ENCODE data around the gene ARCN1. TPM values are rescaled to one million over a fixed set of nuclear protein-coding genes. Genes with fewer than 3 reads are reported as not detected.
A peak's percentile ranks its signal among the peaks of the same experiment; 100 is the strongest.

ARCN1 gene
- total RNA-seq, 1 donor from 2014 or later: 134 TPM

DNA sequence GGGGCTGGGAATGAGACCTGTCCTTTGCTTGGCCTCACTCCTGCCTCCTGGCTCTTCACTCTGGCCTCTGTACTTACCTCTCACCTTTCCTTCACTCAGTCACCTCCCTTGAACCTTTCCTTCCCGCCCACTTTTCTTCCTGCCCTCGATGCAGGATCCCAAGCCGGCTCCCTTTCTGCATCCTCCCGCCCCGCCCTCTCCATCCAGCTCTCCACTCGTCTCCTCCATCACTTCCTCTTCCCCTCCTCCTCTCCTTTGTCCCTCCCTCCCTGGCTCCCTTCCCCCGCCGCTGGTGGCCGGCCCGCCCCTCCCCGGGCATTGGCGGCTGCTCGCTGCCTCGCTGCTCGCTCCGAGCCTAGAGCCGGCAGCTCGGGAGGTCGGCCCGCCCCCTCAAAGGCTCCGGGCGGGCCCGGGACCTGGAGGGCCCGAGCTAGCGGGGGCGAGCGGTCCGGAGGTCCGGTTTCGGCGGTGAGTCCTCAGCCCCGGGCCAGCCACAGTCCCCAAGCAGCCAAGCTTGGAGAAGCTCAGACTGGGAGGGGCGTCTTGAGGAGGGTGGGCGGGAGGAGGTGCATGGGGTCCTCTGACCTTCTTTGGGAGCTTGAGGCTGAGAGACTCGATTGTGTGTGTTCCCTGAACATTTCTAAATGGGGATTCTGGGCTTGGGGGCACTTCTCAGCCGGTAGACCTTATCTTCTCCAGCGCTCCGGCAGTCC, 49.0 kb downstream of the ARCN1 start:
- peak; percentile 85 for DNase-seq (ENCODE audit: low spot score)

GRCh38 chr11:118621784-118622375, 49.7 kb downstream of the ARCN1 start:
- DNase-seq (ENCODE audit: low spot score): no peak

- peak; percentile 78 for DNase-seq (ENCODE audit: low spot score)
Measured at GRCh38 chr11:118622376-118623268, 50.4 kb downstream of the ARCN1 start.

DNA sequence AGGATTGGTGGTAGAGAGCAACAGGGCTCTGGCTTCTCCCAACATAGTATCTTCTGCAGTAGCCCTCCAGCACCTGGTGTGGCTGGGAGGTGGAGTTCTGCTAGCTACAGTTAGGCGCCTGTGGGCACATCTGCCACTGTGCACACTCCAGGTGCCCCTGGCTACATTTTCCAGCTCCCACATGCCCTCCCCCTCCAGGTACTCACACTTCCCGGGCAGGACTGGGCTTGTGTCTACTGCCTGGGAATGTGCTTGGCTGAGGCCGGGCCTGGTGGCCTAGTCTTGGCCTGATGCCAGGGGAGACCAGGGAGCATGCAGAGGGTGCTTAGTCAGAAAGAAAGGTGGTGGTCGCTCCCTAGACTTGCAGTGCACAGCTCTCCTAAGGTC, 51.1 kb downstream of the ARCN1 start:
- no peak for DNase-seq (ENCODE audit: low spot score)

- peak; percentile 51 for DNase-seq (ENCODE audit: low spot score)
Measured at GRCh38 chr11:118625036-118625690, 53.0 kb downstream of the ARCN1 start.

- no peak for DNase-seq (ENCODE audit: low spot score)
Measured at GRCh38 chr11:118625976-118626375, 53.8 kb downstream of the ARCN1 start.

DNA sequence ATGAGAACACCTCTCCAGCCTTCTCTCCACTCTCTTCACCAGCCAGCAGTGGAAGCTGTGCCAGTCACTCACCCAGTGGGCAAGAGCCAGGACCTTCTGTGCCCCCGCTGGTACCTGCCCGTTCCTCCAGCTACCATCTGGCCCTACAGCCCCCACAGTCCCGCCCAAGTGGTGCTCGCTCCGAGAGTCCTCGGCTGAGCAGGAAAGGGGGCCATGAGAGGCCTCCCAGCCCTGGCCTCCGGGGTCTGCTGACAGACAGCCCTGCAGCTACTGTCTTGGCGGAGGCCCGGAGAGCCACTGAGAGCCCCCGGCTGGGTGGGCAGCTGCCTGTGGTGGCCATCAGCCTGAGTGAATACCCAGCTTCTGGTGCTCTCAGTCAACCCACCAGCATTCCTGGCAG, 55.4 kb downstream of the ARCN1 start:
- DNase-seq (ENCODE audit: low spot score): no peak

GRCh38 chr11:118628031-118628430, 55.8 kb downstream of the ARCN1 start:
- no peak for DNase-seq (ENCODE audit: low spot score)

GRCh38 chr11:118628432-118628831, 56.2 kb downstream of the ARCN1 start:
- no peak for DNase-seq (ENCODE audit: low spot score)

DNA sequence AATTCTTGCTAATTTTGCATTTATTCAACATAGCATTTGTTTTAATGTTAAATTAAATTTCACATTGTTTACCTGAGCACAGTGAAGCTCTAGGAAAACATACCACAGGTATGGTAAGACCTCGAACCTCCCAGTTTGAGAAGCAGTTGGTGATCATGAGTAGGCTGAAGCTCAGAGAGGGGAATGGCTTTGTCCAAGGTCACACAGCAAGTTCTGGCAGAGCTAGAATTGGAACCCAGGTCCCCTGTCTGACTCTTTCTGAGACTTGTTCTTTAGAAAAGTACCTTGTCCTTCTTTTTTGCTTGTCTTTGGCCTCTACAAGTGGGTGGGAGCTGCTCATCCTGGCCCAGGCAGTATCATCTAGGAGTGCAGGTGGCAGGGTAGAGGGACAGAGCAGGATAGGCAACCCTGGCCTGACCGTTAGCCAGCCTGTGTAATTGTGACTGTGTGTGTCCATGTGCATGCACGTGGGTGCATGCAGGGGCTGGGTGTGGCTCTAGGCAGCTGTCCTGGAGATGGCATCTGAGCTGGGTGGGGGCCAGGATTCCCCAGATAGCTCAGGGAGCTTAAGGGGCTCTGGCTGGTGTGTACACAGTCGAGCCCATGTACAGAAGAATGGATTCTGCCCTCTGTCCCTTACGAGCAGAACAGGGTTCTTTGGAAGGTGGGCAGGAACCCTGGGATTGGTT, 56.8 kb downstream of the ARCN1 start:
- DNase-seq (ENCODE audit: low spot score): no peak

DNA sequence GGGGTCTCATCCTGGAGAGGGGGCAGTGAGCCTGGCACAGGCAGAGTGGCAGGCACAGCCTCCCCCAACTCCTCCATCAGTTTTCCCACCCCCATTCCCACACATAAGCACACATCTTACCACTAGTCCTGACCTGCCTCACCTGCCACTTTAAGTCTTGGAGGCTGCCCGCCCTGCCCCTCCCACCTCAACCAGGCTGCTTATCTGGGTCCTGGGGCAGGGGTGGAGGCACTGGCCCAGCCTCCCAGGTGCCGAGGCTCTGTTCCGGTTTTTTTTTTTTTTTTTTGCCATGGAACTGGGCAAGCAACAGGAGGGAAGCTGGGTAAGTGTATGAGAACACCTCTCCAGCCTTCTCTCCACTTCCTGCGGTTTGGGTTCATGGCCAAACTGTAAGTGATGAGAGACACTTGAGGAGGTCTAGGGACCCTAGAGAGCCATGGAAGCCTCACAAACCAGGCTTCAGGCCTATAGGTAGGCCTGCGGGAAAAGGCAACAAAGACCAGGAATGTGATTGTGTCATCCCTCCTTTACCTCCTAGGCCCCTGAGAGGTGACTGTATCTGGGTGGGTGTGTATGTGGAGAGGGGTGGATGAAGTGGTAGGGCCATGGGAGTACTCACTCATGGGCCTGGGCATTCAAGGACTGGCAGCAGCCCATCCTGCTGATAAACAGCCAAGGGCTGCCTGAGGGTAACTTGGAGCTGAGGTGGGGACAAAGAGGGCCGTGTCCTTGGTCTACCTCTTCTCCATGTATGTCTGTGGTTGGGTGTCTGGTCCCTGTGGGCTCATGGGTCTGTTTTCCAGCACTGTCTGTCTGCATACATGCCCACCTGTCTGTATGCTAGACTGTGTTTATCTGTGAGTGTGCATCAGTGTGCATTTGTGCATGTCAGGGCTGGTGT, 57.8 kb downstream of the ARCN1 start:
- no peak for DNase-seq (ENCODE audit: low spot score)

DNA sequence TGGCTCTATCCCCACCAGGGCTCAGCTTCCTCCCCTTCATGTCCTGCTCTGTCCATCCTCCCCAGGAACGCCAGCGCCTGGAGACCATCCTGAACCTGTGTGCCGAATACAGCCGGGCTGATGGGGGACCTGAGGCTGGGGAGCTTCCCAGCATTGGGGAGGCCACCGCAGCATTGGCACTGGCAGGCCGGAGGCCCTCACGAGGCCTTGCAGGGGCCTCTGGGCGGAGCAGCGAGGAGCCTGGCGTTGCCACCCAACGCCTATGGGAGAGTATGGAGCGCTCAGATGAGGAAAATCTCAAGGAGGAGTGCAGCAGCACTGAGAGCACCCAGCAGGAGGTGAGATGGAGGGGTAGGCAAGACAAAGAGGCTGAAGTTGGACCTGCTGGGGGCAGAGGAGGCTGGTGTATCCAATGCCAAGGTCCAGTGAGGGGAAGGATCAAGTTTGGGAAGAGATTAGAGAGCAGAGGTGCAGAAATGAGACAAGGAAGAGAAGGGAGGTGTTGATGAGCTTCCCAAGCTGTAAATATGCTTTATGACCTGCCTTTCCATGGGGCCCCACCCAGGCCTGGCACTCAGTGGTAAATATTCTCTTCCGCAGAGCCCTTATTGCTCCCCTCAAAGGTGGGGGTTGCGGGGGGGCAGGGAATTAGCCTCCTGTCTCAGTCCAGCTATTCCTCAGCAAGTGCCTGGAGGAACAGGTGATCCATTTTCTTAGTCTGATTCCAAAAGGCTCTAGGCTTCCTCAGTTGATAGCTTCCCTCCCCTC, 59.1 kb downstream of the ARCN1 start:
- no peak for DNase-seq (ENCODE audit: low spot score)

GRCh38 chr11:118632577-118633318, 60.5 kb downstream of the ARCN1 start:
- DNase-seq (ENCODE audit: low spot score): no peak

DNA sequence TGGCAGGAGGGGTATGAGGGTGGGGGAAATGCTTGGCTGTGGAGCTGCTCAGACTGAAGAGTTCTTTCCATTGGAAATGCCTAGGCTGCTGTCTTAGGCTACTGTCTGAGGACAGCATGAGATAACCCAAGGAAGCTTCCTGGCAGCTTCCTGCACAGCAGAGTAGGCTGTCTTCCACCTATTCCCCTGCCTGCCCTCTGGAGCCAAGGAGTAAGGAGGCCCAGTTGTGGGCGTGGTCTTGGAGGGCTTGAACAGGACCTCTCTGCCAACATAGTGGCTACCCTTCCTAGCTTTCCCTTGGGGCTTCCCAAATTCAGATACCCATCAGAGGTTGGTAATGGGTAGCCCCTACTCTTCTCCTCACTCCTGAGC, 61.1 kb downstream of the ARCN1 start:
- no peak for DNase-seq (ENCODE audit: low spot score)

DNA sequence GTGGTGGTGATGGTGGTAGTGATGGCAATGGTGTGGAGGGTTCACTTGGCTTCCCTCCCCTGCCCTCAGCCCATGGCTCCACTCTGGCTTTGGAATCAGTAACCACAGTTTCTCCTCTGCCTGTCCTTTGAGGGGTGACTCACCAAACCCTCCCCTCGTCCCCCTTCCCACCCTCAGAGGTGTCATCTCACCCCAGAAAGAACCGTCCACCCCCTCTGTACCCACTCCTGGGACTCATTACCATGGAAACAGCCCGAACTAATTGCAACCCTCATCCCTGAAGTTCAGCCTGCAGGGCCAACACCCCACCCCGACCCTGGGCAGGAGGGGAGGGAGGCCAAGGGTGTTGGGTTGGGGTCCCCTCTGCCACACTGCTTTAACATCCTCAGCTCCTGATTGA, 61.8 kb downstream of the ARCN1 start:
- no peak for DNase-seq (ENCODE audit: low spot score)

DNA sequence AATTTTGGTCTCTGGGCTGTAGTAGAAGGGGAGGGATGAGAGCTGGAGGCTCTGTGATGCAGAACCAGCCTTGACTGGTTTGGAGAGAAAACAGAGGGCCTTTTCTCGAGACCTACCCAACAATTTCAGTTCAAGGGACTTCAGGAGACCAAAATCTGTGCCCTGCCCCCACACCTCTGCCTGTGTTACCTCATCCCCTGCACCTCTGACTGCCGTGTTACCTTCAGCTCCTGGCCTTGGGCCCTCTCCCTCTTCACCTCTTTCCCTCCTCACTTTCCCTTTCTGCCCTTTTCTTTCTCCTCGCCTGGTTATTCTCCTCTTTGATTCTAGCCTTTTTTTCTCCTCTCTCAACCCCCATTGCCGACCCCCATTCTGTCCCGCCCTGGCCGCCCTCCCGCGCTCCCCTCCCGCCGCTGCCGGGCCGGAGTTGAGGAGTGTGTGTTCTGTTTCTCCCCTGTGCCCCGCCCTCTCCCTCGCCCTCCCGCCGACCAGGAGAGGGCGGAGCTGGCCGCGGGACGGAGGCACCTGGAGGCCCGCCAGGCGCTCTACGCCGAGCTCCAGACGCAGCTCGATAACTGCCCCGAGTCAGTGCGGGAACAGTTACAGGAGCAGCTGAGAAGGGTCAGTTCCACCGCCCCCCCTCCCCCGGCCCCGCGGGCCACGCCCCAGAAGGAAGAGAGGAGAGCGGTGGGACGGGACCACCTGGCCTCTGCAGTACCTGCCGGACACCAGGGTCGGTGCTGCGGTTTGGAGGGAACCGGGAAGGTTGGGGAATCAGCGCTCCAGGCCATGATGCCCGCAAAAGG, 62.4 kb downstream of the ARCN1 start:
- peak; percentile 79 for DNase-seq (ENCODE audit: low spot score)

GRCh38 chr11:118635237-118635591, 63.0 kb downstream of the ARCN1 start:
- DNase-seq (ENCODE audit: low spot score): no peak

- DNase-seq (ENCODE audit: low spot score): no peak
Measured at GRCh38 chr11:118635642-118636041, 63.4 kb downstream of the ARCN1 start.
